GM12872 (cell line): ENCODE measurements around the gene SNORC.

Experiments used
- TF ChIP-seq, protein P1 (sequence below): IDR thresholded peaks from 3 replicates; pipeline ENCODE4 v1.5.1; 2011; ENCODE audit warnings: low read depth, mild to moderate bottlenecking, low read length, moderate library complexity; ENCODE audit not compliant: insufficient read depth

Gene SNORC

GRCh38 chr2:232888839-232889529 lies 18.9 kb downstream of the SNORC start:
- TF ChIP-seq, protein P1, sequence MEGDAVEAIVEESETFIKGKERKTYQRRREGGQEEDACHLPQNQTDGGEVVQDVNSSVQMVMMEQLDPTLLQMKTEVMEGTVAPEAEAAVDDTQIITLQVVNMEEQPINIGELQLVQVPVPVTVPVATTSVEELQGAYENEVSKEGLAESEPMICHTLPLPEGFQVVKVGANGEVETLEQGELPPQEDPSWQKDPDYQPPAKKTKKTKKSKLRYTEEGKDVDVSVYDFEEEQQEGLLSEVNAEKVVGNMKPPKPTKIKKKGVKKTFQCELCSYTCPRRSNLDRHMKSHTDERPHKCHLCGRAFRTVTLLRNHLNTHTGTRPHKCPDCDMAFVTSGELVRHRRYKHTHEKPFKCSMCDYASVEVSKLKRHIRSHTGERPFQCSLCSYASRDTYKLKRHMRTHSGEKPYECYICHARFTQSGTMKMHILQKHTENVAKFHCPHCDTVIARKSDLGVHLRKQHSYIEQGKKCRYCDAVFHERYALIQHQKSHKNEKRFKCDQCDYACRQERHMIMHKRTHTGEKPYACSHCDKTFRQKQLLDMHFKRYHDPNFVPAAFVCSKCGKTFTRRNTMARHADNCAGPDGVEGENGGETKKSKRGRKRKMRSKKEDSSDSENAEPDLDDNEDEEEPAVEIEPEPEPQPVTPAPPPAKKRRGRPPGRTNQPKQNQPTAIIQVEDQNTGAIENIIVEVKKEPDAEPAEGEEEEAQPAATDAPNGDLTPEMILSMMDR, result no peak

DNA sequence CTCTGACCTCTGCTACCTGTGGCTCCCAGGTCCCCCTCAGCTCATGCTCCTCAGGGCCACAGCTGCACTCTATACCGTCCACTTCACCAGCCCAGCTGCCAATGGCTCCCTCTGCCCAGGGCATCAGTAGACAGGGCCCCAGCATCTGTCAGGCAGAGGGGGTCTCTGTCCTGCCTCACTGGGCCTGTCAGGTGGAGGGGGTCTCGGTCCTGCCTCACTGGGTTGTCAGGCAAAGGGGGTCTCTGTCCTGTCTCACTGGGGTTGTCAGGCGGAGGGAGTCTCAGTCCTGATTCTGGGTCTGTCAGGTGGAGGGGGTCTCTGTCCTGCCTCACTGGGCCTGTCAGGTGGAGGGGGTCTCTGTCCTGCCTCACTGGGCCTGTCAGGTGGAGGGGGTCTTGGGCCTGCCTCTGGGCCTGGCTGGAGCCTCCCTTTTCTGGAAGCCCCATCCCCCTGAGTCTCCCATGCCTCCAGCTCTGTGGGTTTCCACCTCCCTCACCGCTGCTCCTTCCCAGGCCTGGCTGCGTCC lies 19.9 kb downstream of the SNORC start:
- TF ChIP-seq, protein P1, result no peak

DNA sequence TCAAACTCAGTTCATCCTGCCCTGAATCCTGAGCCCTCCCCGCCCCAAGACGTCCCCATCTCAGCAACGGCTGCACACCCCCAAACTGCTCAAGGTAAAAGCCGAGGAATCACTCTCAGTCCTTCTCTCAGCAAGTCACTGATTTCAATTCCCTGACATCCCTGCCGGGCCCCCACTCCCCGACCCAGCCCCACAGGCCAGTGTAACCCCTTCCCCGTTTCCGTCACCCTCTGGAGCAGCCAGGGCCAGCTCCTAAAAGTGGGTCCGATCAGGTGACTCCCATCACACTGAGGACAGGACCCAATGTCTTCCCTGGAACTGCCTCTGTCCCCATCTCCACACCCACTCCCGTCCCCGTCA lies 20.5 kb downstream of the SNORC start:
- TF ChIP-seq, protein P1, result no peak

DNA sequence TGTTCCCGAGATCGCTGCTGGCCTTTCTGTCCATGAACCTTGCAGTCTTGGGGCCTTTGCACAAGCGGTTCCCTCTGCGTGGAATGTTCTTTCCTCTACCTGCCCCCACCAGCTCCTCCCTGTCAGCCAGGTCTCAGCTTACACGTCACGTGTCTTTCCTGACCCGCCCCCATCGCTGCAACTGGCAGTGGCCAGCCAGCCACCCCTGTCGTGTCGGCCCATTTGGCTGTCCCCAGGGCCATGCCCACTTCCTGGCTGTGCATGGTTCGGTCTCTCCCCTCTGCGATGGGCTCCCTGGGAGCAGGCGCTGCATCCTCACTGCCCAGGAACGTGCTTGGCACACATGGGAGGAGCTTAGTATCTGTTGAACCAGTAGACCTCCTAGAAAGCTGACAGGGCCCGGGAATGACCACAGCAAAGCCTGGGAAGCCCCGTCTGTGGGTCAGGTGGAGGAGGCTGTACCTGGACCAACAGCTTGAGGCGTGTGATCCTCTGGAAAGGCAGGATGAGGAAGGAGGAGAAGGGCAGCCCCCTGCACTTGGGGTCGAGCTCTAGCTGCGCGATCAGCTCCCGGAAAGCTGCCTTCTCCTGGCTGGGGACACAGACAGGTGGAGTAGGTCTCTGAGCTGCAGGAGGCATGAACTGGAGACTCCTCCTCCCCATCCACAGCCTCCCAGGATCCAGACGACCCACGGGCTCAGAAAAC lies 21.0 kb downstream of the SNORC start:
- TF ChIP-seq, protein P1, result no peak

DNA sequence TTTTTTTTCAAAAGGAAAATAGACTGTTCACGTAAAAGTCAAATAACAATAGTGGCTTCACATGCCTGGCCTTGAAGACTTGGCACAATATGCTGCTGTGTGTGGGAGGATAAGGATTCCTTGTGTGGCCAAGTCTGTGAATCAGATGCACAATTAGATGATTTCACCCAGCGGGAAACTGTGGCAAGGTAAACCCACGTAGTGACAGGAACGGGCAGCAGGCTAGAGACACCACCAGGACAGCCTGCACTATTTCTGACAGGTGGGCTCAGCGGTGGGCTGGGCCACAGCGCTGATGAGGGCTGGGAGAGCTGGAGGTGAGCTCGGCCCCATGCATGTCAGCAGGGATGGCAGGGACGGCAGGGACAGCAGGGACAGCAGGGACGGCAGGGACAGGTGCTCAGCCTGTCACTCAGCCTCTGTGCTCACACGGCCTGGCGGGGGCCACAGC lies 21.6 kb downstream of the SNORC start:
- TF ChIP-seq, protein P1, result no peak

DNA sequence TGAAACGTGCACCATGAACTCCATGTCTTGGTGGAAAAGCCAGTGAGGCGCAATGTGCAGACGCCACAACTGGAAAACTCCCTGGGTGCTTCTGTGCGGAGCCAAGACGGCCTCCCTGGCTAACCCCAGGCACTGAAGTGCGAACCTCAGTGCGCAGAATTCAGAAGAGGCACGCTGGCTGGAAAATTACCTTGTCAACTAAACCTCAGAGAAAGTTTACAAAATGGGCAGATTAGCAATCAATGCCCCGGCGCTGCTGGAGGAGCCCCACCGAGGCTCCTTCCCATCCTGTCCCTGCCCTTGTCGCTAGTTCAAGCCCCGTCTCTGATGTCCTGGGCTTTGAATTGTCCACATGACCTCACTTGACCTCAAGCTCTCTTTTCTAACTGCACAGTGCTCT lies 22.2 kb downstream of the SNORC start:
- TF ChIP-seq, protein P1, result no peak

- TF ChIP-seq, protein P1, result no peak
These were observed 22.8 kb downstream of the SNORC start for GRCh38 chr2:232892843-232893242.
